Right hindlimb (tissue), 1 donor: ENCODE data around the gene BBX.
"Not testable (repeated sequence)": the region's sequence is repeated elsewhere in the genome, so short reads cannot be mapped to it uniquely, and the experiment has no call there.

Experiments
- DNase-seq: peaks from one replicate; pipeline ENCODE4 v3.0.0-alpha.2; 2018

BBX gene

DNA sequence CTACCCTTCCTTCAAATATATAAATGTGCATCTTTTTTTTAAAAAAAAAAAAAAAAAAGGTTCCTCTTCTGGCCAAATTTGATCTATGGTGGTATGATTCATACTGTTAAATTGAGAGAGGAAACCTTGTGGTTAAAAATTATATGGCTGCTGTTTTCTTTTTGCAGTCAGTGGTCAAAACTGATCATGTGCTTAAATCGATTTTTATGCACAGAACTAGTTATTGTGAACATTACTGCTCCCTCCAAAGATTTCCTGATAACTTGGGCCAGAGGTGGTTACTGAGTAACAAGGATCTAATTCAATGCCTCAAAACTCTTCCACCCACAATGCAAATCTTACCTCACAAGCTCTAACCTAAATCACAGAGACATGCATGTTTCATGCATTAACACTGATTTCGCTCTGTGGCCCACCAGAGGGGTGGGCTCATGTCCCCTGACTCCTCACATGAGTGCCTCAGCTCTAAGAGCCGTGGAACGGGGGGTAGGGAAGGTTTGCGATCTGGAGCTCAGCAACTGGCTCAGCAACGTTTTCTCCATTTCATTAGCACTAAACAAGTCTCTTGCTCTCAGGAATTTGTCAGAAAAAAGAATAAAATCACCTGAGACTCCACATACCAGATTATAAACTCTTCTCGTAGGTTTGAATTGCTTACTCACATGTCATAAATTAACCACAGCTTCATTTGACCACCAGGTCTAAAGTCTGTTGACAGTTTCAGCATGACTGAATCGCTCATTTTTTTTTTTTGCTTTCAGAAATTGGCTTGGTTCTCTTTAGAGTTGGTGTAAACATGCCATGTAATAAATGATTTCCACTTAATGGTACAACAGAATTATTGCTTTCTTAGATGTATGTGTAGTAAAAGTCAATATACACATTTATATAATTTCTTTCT lies 287.7 kb downstream of the BBX start:
- no peak for DNase-seq

DNA sequence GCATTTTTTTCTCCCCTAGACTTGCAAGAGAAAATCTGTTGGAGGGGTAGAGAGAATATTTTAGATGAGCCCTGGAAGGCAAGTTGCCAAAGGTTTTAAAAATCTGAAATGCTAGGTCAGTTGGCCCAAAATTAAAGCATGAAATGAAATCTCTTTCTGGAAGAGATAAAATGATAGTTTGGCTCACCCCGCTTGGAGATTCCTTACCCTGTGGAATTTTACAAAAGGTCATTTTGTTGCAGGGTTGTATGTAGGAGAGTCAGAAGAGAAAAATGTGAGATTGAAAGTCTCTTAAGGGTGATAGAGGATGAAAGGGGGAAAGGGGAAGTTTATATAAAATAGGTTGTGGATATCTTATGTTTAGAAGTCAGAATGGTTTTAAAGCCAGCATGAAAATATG lies 290.3 kb downstream of the BBX start:
- DNase-seq = no peak

DNA sequence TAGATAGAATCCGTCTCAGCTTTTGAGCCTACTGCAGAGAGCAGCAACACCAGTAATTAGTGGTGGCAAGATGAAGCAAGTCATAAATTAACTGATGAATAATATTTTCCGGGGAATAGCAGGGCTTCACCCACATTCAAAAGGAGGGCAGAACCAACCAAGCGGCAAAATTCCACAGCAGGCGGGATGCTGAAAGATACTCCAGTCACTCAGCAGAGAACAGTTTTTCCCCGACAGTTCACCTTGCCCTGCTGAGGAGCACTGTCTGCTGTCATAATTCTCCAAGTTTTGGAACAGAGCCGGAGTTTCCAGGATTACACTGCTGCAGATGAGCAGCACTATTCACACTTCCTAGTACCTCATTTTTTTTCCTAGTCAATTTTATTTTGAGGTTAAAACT lies 293.3 kb downstream of the BBX start:
- DNase-seq = peak; percentile 27

- no peak for DNase-seq
These were observed 294.3 kb downstream of the BBX start for GRCh38 chr3:107817076-107817475.

DNA sequence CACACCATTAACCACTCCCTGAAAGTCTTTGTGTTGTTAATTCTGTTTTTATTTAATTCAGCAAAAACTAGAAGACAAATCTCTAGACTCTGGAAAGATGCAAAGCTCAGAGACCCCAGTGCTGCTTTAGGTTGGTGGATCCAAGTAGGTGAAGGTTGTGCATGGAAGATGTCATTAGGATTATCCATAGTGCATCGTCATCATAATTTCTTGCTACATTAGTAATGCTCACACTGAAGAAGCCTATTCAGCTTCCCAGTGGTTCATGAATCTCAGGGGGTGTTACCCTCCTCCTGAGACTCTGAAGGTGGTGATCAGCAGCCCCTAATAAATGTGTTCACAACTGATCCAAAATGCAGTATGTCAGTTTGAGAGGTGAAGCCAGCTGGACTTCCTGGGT lies 295.3 kb downstream of the BBX start:
- DNase-seq = no peak

- DNase-seq = no peak
These were observed 296.9 kb downstream of the BBX start for GRCh38 chr3:107819656-107820055.

- DNase-seq = no peak
These were observed 299.5 kb downstream of the BBX start for GRCh38 chr3:107822308-107822707.

- DNase-seq = no peak
These were observed 302.1 kb downstream of the BBX start for GRCh38 chr3:107824822-107825371.

- DNase-seq = no peak
These were observed 302.8 kb downstream of the BBX start for GRCh38 chr3:107825556-107825955.

GRCh38 chr3:107826727-107827126 lies 304.0 kb downstream of the BBX start:
- DNase-seq = no peak

DNA sequence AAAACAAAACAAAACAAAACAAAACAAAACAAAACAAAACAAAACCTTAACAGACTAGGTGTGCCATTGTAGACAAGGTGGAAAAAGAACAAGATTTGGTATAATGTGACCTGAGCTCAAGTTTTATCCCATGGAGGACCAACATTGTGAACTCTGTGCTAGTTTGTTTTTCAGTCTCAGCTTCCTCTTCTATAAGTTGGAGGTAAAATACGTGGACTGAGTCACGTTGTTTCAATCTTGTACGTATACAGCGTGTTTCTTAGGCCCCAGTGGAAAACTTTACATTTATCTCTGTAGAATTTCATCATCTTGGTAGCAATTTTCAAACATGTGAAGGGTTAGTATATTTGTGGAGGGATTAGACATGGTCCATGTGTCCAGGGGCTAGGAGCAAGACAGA lies 306.4 kb downstream of the BBX start:
- no peak for DNase-seq

DNA sequence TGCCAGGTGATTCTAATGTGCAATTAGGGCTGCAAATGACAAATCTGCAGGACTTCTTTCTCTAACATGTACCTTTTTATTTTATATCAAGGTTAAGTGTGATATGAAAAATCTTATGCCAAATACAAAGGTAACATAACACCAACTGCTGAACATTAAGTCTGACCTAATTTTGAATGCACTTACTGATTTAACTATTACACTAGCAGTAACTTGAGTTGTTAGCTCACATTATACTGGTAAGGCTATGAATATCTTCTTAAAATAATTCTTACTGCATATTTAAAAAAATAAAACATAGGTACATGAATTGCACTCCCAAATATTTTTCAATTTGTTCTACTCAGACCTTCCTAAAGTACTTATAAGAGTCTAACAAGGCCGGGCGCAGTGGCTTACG lies 308.8 kb downstream of the BBX start:
- no peak for DNase-seq

DNA sequence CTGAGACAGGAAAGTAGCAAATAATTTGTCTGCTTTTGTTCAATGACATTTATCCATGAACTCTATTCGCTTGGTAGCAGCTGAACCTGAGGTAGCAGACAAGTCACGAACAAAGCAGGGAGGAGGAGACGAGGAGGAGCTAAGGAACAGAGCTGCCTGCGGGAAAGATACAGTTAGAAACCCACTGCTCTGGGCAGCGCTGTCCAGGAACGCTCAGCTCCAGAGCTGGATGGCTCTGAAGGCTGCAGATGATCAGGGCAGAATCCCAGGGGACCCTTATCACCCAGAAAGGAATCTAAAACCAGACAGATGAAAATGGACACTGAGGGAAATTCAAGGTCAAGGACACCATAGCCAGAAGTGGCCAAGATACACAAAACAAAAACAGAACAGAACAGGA lies 310.3 kb downstream of the BBX start:
- DNase-seq = no peak

GRCh38 chr3:107833722-107834416 lies 311.1 kb downstream of the BBX start:
- no peak for DNase-seq

DNA sequence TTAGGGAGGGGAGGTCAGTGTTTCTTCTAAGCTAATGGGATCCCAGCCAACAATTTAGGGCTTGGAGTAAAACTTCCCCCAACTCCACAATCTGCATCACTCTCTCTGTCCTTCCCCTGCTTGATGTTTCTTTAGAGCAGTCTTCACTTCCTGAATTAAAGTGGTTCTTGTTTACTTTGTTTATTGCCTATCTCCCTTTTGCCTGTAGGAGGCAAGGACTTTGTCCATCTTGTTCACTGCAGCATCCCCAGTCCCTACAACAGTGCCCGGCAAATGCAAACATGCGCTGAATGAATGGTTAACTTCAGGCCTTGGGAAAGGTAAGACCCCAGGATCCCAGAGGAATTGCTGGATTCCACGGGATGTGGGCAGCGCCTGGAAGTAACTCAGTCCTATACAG lies 312.2 kb downstream of the BBX start:
- DNase-seq = not testable (repeated sequence)

GRCh38 chr3:107837895-107838612 lies 315.3 kb downstream of the BBX start:
- DNase-seq = no peak

DNA sequence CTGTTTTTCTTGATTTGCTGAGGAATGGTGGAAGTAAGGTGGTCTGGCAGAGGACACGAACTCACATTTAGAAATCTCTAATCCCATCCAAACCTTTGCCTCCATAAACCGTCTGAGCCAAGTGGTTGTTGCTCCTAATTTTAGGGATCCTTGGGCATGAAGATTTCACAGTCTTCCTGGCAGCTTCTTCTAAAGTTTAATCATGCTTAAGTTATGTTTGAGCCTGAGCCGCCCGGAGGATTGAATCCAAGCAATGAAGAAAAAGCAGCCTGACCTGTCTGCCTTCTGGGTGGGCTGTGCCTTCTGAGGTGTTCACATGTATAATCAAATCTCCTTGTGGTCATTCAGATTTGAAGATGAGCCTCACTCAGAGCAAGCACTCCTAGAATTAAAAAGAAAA lies 319.1 kb downstream of the BBX start:
- DNase-seq = no peak

GRCh38 chr3:107842940-107843339 lies 320.2 kb downstream of the BBX start:
- DNase-seq = no peak

DNA sequence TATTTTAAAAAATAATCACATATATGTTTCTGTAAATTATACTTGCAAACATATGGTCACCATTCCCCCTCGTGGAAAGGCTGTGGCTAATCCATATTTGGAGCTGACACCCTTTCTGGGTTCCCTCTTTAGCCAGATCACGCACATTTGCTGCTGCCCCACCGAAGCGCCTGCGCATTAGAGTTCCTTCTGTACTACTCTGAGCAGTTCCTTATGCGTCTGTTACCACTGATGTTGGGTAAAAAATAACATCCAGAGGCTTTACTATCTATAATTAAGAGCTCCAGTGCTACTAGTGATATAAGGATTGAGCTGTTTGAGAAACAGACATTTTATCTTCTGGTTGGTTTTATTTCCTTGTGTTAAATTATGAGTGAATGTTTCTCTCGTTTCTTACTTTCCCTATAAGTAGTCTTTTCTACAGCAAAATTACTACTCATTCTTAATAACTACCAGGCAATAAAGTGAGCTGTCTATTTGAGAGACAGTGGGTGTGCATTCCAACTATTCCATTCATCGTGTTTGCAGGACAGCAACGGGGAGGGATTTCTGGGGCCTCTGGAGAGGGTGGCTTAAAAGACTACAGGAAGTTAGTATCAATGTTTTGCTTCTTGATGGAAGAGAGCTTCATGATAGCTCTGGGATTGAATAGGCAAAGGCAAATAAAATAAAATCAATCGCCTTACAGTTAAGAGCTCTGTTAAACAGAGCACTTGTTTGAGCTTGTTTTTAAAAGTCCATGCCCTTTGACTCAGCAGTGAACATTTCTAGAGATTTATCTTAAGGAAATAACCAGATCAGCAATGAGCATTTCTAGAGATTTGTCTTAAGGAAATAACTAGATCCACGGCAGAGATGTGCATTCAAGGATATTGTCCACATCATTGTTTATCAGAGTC lies 322.9 kb downstream of the BBX start:
- DNase-seq = no peak

DNA sequence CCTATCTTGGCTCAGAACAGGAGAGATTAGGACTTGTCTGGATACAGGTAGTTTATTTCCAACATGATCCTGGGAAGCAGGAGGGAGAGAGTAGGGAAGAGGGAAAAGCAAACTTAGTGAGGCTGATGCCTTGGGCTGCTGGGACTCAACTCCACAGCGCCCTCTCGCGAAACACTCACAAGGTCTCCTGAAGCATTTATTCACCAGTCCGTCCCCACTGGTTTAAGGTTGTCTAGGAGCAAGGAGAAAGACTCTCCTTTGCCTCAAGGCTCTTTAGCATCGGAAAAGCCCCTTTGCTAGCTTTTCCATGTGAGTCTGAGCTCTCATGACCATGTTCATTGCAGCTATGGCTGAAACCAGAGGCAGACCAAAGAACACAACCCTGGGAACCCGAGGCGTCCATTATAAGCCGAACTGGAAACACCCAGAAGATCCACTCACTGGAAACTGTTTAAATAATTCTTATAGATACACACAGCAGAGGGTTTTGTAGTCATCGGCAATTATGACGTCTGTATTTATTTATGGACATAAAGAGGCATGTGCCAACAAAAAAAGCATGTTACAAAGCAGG lies 323.6 kb downstream of the BBX start:
- peak; percentile 55 for DNase-seq

DNA sequence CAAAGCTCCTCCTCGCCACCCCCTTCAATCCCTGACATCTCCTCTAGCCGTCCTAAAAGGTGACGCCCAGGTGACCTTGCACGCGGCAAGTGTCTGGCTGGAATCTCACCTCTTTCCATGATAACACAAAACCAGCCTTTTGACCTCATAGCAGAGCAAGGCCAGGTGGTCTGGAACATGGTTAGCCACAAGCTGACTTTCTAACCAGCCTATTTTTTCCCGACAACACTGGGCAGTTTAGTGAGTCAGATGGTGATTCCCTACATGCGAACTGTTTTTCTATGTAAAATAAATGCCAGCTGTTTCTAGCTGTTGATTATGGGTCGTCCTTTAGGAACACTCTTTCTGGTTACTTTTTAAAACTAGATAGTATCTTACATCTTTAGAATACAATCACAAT lies 325.0 kb downstream of the BBX start:
- no peak for DNase-seq

DNA sequence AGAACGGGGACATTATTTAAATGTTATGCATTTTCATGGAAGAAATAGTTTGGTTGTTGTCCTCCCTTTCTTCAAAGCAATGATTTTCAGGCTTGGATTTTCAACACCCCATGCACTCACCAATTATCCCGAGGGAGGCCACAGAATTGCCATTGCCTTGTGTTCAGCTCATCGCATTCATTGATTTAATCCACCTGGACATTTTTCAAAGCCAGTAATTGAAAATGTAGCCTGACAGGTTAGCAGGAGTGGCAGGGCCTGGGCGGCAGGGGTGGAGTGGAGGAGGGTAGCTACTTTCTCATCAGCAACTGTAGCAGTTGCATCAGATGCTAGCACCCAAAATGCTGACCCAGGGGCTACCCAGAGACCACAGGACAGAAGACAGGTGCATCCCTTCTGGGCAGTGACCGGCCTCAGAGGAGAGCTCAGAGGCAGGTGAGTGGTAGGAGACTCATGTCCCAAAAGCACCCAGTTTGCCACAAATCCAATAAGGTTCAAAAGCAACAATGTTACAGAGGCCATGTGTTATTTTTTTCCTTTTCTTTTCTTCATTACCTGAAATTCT lies 325.7 kb downstream of the BBX start:
- DNase-seq = no peak
